HFF-Myc (cell line): ENCODE measurements around the gene PPM1G.

Experiments used
- DNase-seq: peaks from one replicate; pipeline ENCODE4 v3.0.0-alpha.2; 2011; ENCODE audit warnings: low read depth; ENCODE audit errors: extremely low read depth
- H3K4me3 ChIP-seq: replicated peaks from 2 replicates; pipeline ENCODE4 v1.5.1; 2011; ENCODE audit warnings: low read depth, mild to moderate bottlenecking, control low read depth, low read length
- CTCF ChIP-seq: IDR thresholded peaks from 2 replicates; pipeline ENCODE4 v1.5.1; 2012; ENCODE audit warnings: mild to moderate bottlenecking, low read depth, low read length, control low read depth; ENCODE audit errors: missing control alignments

The PPM1G gene

GRCh38 chr2:27445155-27445554, 35.8 kb upstream of the PPM1G start:
- TF ChIP-seq CTCF: no peak
- H3K4me3 ChIP-seq: no peak overlapping the region
- DNase-seq: no peak

DNA sequence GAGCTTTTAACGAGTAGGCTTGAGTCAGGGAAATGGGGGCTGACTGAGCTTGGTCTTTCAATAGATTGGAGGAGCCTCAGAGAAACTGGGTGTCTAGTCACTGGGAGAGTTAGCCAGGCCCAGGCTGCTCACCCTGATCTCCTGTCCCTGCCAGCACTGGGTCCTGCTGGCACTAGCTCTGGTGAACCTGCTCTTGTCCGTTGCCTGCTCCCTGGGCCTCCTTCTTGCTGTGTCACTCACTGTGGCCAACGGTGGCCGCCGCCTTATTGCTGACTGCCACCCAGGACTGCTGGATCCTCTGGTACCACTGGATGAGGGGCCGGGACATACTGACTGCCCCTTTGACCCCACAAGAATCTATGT, 33.5 kb upstream of the PPM1G start:
- DNase-seq: no peak
- H3K4me3 ChIP-seq: no peak overlapping the region
- TF ChIP-seq CTCF: no peak

- DNase-seq: no peak
- no peak within 1 kb of the TSS for H3K4me3 ChIP-seq
- no peak for TF ChIP-seq CTCF
Observed at GRCh38 chr2:27441958-27442919, 32.8 kb upstream of the PPM1G start, which contains the start of gene KRTCAP3. Gene KRTCAP3, plus strand, starts transcription at chr2:27442381. Its CDS starts 32 bp downstream, at chr2:27442413.

DNA sequence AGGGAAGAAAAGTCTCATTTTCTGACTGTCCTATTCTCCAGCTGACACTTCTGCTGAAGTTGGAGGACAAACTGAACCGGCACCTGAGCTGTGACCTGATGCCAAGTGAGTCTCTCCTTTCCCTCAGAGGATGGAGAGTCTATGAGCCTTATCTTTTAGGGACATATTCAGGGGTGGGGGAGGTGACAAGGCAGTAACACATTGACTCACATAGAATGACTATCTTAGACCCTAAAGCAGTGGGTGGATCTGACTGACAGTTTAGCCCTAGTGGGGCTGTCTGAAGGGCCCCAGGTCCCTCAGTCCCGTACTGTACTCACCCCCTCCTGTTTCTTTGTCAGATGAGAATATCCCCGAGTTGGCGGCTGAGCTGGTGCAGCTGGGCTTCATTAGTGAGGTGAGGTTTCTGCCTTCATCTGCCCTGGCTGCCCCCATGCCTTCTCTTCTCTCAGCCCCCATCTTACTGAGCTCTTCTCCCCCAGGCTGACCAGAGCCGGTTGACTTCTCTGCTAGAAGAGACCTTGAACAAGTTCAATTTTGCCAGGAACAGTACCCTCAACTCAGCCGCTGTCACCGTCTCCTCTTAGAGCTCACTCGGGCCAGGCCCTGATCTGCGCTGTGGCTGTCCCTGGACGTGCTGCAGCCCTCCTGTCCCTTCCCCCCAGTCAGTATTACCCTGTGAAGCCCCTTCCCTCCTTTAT, 32.0 kb upstream of the PPM1G start:
- H3K4me3 ChIP-seq: no peak overlapping the region
- DNase-seq: no peak
- TF ChIP-seq CTCF: no peak

GRCh38 chr2:27435628-27436027, 26.2 kb upstream of the PPM1G start:
- no peak overlapping the region for H3K4me3 ChIP-seq
- no peak for TF ChIP-seq CTCF
- DNase-seq: no peak

DNA sequence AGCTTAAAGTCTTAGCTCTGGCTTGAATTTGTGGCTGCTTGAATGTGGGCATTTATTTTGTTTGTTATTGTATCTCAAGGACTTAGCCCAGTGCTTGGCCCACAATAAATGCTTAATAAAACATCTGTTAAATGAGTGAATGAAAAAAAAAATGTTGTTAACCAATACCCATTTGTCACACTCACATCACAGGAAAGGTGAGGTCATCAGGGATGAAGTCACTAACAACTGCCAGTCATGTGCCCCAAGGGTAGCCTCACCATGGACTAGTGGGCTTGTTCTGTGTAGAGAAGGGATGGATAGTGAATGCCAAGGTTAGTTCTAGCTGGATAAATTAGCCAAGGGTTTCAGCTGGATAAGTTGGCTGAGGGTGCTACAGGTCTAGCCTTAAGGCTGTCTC, 22.0 kb upstream of the PPM1G start:
- DNase-seq: no peak
- TF ChIP-seq CTCF: no peak

More for the DNA sequence above, 22.0 kb upstream of the PPM1G start:
- no peak overlapping the region for H3K4me3 ChIP-seq
